ENCODE results near the gene ASF1B.
A peak's percentile ranks its signal among the peaks of the same experiment; 100 is the strongest.

ASF1B gene

GRCh38 chr19:14073925-14074838 is 62.2 kb downstream of the ASF1B start:
- H3K4me1 ChIP-seq (ENCODE audit: control insufficient read depth, low read length), result peaks cover 36% of the 10 kb centered on the region
- H3K9me2 ChIP-seq (replicated peaks; ENCODE audit: control insufficient read depth, low read length), result no peaks in the 10 kb centered on the region
- H3K27me3 ChIP-seq (ENCODE audit: control insufficient read depth, low read length), result peaks cover 22% of the 10 kb centered on the region
- no peaks in the 10 kb centered on the region for H3K79me2 ChIP-seq (ENCODE audit: control insufficient read depth, low read length)
- peak overlapping the region; percentile 61 for H3K4me2 ChIP-seq (ENCODE audit: low read length)
- H3F3A ChIP-seq (ENCODE audit: control insufficient read depth, insufficient read depth), result 0 out of 2 replicates have a peak, but pooled peaks cover 2% of the 10 kb centered on the region
- no peaks in the 10 kb centered on the region for H3K9me3 ChIP-seq (ENCODE audit: control insufficient read depth, insufficient read depth, low read length)
- no peaks in the 10 kb centered on the region for H3K36me3 ChIP-seq (ENCODE audit: control insufficient read depth, low read length)
- no peak overlapping the region for H3K27ac ChIP-seq (ENCODE audit: low read depth, low read length)
- peak overlapping the region; percentile 88 for H3K4me3 ChIP-seq (ENCODE audit: low read length)
- H4K20me1 ChIP-seq (ENCODE audit: control insufficient read depth, insufficient read depth, low read depth, low read length), result no peaks in the 10 kb centered on the region
- TF ChIP-seq, protein P1, sequence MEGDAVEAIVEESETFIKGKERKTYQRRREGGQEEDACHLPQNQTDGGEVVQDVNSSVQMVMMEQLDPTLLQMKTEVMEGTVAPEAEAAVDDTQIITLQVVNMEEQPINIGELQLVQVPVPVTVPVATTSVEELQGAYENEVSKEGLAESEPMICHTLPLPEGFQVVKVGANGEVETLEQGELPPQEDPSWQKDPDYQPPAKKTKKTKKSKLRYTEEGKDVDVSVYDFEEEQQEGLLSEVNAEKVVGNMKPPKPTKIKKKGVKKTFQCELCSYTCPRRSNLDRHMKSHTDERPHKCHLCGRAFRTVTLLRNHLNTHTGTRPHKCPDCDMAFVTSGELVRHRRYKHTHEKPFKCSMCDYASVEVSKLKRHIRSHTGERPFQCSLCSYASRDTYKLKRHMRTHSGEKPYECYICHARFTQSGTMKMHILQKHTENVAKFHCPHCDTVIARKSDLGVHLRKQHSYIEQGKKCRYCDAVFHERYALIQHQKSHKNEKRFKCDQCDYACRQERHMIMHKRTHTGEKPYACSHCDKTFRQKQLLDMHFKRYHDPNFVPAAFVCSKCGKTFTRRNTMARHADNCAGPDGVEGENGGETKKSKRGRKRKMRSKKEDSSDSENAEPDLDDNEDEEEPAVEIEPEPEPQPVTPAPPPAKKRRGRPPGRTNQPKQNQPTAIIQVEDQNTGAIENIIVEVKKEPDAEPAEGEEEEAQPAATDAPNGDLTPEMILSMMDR (IDR thresholded peaks at IDR 0.05; ENCODE audit: low read depth, low read length, poor library complexity, severe bottlenecking), result no peak

GRCh38 chr19:14073261-14073924 is 63.0 kb downstream of the ASF1B start:
- H3K4me3 ChIP-seq (ENCODE audit: low read length), result peak overlapping the region; percentile 88
- H3K9me3 ChIP-seq (ENCODE audit: control insufficient read depth, insufficient read depth, low read length), result no peaks in the 10 kb centered on the region
- H4K20me1 ChIP-seq (ENCODE audit: control insufficient read depth, insufficient read depth, low read depth, low read length), result no peaks in the 10 kb centered on the region
- peaks cover 22% of the 10 kb centered on the region for H3K27me3 ChIP-seq (ENCODE audit: control insufficient read depth, low read length)
- no peak overlapping the region for H3K27ac ChIP-seq (ENCODE audit: low read depth, low read length)
- peak overlapping the region; percentile 100 for H3K4me2 ChIP-seq (ENCODE audit: low read length)
- TF ChIP-seq, protein P1 (IDR thresholded peaks at IDR 0.05; ENCODE audit: low read depth, low read length, poor library complexity, severe bottlenecking), result peak; percentile 27
- no peak for TF ChIP-seq EZH2phosphoT487 (IDR thresholded peaks at IDR 0.05; ENCODE audit: borderline replicate concordance, low read length)
- peaks cover 36% of the 10 kb centered on the region for H3K4me1 ChIP-seq (ENCODE audit: control insufficient read depth, low read length)
- 0 out of 2 replicates have a peak, but pooled peaks cover 2% of the 10 kb centered on the region for H3F3A ChIP-seq (ENCODE audit: control insufficient read depth, insufficient read depth)
- H3K79me2 ChIP-seq (ENCODE audit: control insufficient read depth, low read length), result no peaks in the 10 kb centered on the region
- no peaks in the 10 kb centered on the region for H3K36me3 ChIP-seq (ENCODE audit: control insufficient read depth, low read length)
- no peaks in the 10 kb centered on the region for H3K9me2 ChIP-seq (replicated peaks; ENCODE audit: control insufficient read depth, low read length)

- Histone ChIP-seq H3K4me2 (ENCODE audit: low read length) (peak within 1 kb of the TSS; percentile 100), H3K4me1 (ENCODE audit: control insufficient read depth, low read length) (peaks cover 36% of the 10 kb centered on the region), H3K9me2 (replicated peaks; ENCODE audit: control insufficient read depth, low read length) (no peaks in the 10 kb centered on the region), H3K27ac (ENCODE audit: low read depth, low read length) (no peak within 1 kb of the TSS), H3K79me2 (ENCODE audit: control insufficient read depth, low read length) (no peaks in the 10 kb centered on the region), H3K27me3 (ENCODE audit: control insufficient read depth, low read length) (peaks cover 22% of the 10 kb centered on the region), H3K36me3 (ENCODE audit: control insufficient read depth, low read length) (no peaks in the 10 kb centered on the region), H3K4me3 (ENCODE audit: low read length) (peak within 1 kb of the TSS; percentile 88), H4K20me1 (ENCODE audit: control insufficient read depth, insufficient read depth, low read depth, low read length) (no peaks in the 10 kb centered on the region), H3F3A (ENCODE audit: control insufficient read depth, insufficient read depth) (0 out of 2 replicates have a peak, but pooled peaks cover 2% of the 10 kb centered on the region), H3K9me3 (ENCODE audit: control insufficient read depth, insufficient read depth, low read length) (no peaks in the 10 kb centered on the region)
- TF ChIP-seq, protein P1 (IDR thresholded peaks at IDR 0.05; ENCODE audit: low read depth, low read length, poor library complexity, severe bottlenecking), result no peak
- TF ChIP-seq EZH2phosphoT487 (IDR thresholded peaks at IDR 0.05; ENCODE audit: borderline replicate concordance, low read length), result no peak
Measured at GRCh38 chr19:14072535-14073260, 63.7 kb downstream of the ASF1B start, which contains the start of gene MISP3. Gene MISP3 (plus strand): TSS chr19:14072786. CDS start chr19:14073310, 524 bp downstream.

Data from DOHH2 (cell line).